Lower lobe of right lung (tissue), 2 donors: ENCODE results near the gene H6PD. TPM values are rescaled to one million over a fixed set of nuclear protein-coding genes. Genes with fewer than 3 reads are reported as not detected.
A peak's percentile ranks its signal among the peaks of the same experiment; 100 is the strongest.

ENCODE experiments used
- ATAC-seq, 2 donors: fragments of 200-7000 bp; cut with Tn5 transposase; one replicate each; pipeline ENCODE4 v1.9.1; 2020 to 2022; ENCODE audit warnings: mild to moderate bottlenecking in 2 of 2, moderate library complexity in 2 of 2
- DNase-seq: peaks from one replicate; pipeline ENCODE4 v3.0.0-alpha.2; 2020
- H3K27ac ChIP-seq: fragments of 200-600 bp; one replicate; pipeline ENCODE4 v1.8.0; 2022
- H3K27me3 ChIP-seq: fragments of 200-600 bp; one replicate; pipeline ENCODE4 v1.8.0; 2022; ENCODE audit warnings: low read depth
- H3K36me3 ChIP-seq: fragments of 200-600 bp; one replicate; pipeline ENCODE4 v1.8.0; 2022; ENCODE audit warnings: mild to moderate bottlenecking
- H3K4me1 ChIP-seq: fragments of 200-600 bp; one replicate; pipeline ENCODE4 v1.8.0; 2022
- H3K4me3 ChIP-seq: fragments of 200-600 bp; one replicate; pipeline ENCODE4 v1.8.0; 2022; ENCODE audit warnings: mild to moderate bottlenecking
- H3K9me3 ChIP-seq: fragments of 200-600 bp; one replicate; pipeline ENCODE4 v1.8.0; 2022
- CTCF ChIP-seq: fragments of 200-600 bp; IDR thresholded peaks from one replicate; pipeline ENCODE4 v1.8.0; 2022; ENCODE audit warnings: antibody characterized with exemption, mild to moderate bottlenecking
- intact Hi-C: fragments of 100-400 bp; cut with DNase I; formaldehyde crosslinking; loops from one replicate; pipeline ENCODE4 v1.11.0; 2022
- total RNA-seq: library from RNA; stranded (reverse); fragmentation: NEBNext Ultra II Directional; extraction: Animal tissue kit (Norgen Biotek cat#: 25700); gene quantifications from one replicate; pipeline ENCODE4 v1.2.1, GENCODE V29; 2021
- donor health status: DM: no; HTN: yes; CAD: no; lungs with severe emphysema.

H6PD gene
- total RNA-seq, 1 donor from 2014 or later = 40.7 TPM

GRCh38 chr1:9202240-9202870 lies 32.2 kb upstream of the H6PD start:
- Histone ChIP-seq H3K4me3 (peak overlapping the region; percentile 30), H3K9me3 (no peaks in the 10 kb centered on the region), H3K27me3 (peaks cover 70% of the 10 kb centered on the region), H3K4me1 (peaks cover 22% of the 10 kb centered on the region), H3K27ac (no peak overlapping the region), H3K36me3 (no peaks in the 10 kb centered on the region)
- no peak for TF ChIP-seq CTCF
- intact Hi-C loops = no loop called here
- DNase-seq (no peak), ATAC-seq (no peak)

- Histone ChIP-seq H3K36me3 (no peaks in the 10 kb centered on the region), H3K27me3 (peaks cover 60% of the 10 kb centered on the region), H3K4me3 (no peak overlapping the region), H3K9me3 (no peaks in the 10 kb centered on the region), H3K27ac (no peak overlapping the region), H3K4me1 (peaks cover 17% of the 10 kb centered on the region)
- intact Hi-C loops = no loop called here
- ATAC-seq = no peak
- TF ChIP-seq CTCF = no peak
- DNase-seq = no peak
Measured at GRCh38 chr1:9203511-9203982, 31.0 kb upstream of the H6PD start.

GRCh38 chr1:9204156-9204720 lies 30.3 kb upstream of the H6PD start:
- DNase-seq (no peak), ATAC-seq (no peak)
- intact Hi-C loops = no loop called here
- Histone ChIP-seq H3K9me3 (no peaks in the 10 kb centered on the region), H3K4me1 (peaks cover 16% of the 10 kb centered on the region), H3K27me3 (peaks cover 60% of the 10 kb centered on the region), H3K27ac (no peak overlapping the region), H3K36me3 (no peaks in the 10 kb centered on the region), H3K4me3 (no peak overlapping the region)
- no peak for TF ChIP-seq CTCF

GRCh38 chr1:9207086-9207485 lies 27.5 kb upstream of the H6PD start:
- DNase-seq = no peak
- Histone ChIP-seq H3K4me3 (no peak overlapping the region), H3K36me3 (no peaks in the 10 kb centered on the region), H3K27ac (no peak overlapping the region), H3K9me3 (no peaks in the 10 kb centered on the region), H3K27me3 (peaks cover 38% of the 10 kb centered on the region), H3K4me1 (peaks cover 13% of the 10 kb centered on the region)
- no peak for TF ChIP-seq CTCF
- no peak for ATAC-seq
- intact Hi-C loops = no loop called here

GRCh38 chr1:9207715-9208114 lies 26.9 kb upstream of the H6PD start:
- DNase-seq = no peak
- no peak for ATAC-seq
- Histone ChIP-seq H3K27me3 (peaks cover 32% of the 10 kb centered on the region), H3K27ac (no peak overlapping the region), H3K4me1 (peaks cover 8% of the 10 kb centered on the region), H3K4me3 (no peak overlapping the region), H3K36me3 (no peaks in the 10 kb centered on the region), H3K9me3 (no peaks in the 10 kb centered on the region)
- TF ChIP-seq CTCF = no peak
- intact Hi-C loops = no loop called here
